HG03460 (cell line): Measurements from ENCODE around the gene C10orf105.
A peak's percentile ranks its signal among the peaks of the same experiment; 100 is the strongest.

ENCODE experiments used
- ATAC-seq: cut with Tn5 transposase; IDR thresholded peaks from one replicate; pipeline ENCODE4 v1.9.1; 2021; ENCODE audit not compliant: unreplicated experiment

The C10orf105 gene

GRCh38 chr10:71737834-71738197 is 18.2 kb upstream of the C10orf105 start:
- ATAC-seq, result no peak

GRCh38 chr10:71737001-71737833 is 17.6 kb upstream of the C10orf105 start:
- no peak for ATAC-seq

- no peak for ATAC-seq
Observed at GRCh38 chr10:71736570-71736952, 17.0 kb upstream of the C10orf105 start.

- ATAC-seq, result no peak
Observed at GRCh38 chr10:71735709-71736569, 16.4 kb upstream of the C10orf105 start.

- no peak for ATAC-seq
Observed at GRCh38 chr10:71734797-71735196, 15.2 kb upstream of the C10orf105 start.

- ATAC-seq, result no peak
Observed at GRCh38 chr10:71731791-71732190, 12.2 kb upstream of the C10orf105 start.

- no peak for ATAC-seq
Observed at GRCh38 chr10:71729161-71729636, 9.6 kb upstream of the C10orf105 start.

GRCh38 chr10:71727738-71728737 is 8.5 kb upstream of the C10orf105 start:
- peak; percentile 55 for ATAC-seq

GRCh38 chr10:71727105-71727737 is 7.6 kb upstream of the C10orf105 start:
- peak; percentile 42 for ATAC-seq

GRCh38 chr10:71726580-71727104 is 7.1 kb upstream of the C10orf105 start:
- ATAC-seq, result no peak

- no peak for ATAC-seq
Observed at GRCh38 chr10:71725998-71726579, 6.5 kb upstream of the C10orf105 start.

- ATAC-seq, result no peak
Observed at GRCh38 chr10:71725249-71725648, 5.7 kb upstream of the C10orf105 start.

GRCh38 chr10:71724539-71724938 is 5.0 kb upstream of the C10orf105 start:
- no peak for ATAC-seq

GRCh38 chr10:71723311-71723710 is 3.7 kb upstream of the C10orf105 start:
- no peak for ATAC-seq

GRCh38 chr10:71722849-71723248 is 3.3 kb upstream of the C10orf105 start:
- ATAC-seq, result no peak

- no peak for ATAC-seq
Observed at GRCh38 chr10:71721313-71721712, 1.7 kb upstream of the C10orf105 start.

GRCh38 chr10:71720288-71720687 is 710 bp upstream of the C10orf105 start:
- no peak for ATAC-seq

- no peak for ATAC-seq
Observed at GRCh38 chr10:71719042-71719441, 536 bp downstream of the C10orf105 start.

GRCh38 chr10:71718165-71718698 is 1.3 kb downstream of the C10orf105 start:
- no peak for ATAC-seq
